Keratinocyte (primary cell): ENCODE measurements around the gene SKIDA1. TPM values are rescaled to one million over a fixed set of nuclear protein-coding genes. Genes with fewer than 3 reads are reported as not detected.

ENCODE experiments used
- DNase-seq: peaks from one replicate; pipeline ENCODE4 v3.0.0-alpha.2; 2011; ENCODE audit warnings: low read depth, missing footprints, low spot score
- FAIRE-seq: peaks from 2 replicates; lab custom pipeline; 2011; peaks lifted over from hg19 to GRCh38; lab: Jason Lieb, UNC
- H2AFZ ChIP-seq: 2 replicates; pipeline ENCODE4 v1.6.0; 2012; ENCODE audit warnings: low read length, control low read depth, inconsistent platforms; ENCODE audit not compliant: control insufficient read depth
- H3K27ac ChIP-seq: 2 replicates; pipeline ENCODE4 v1.5.1; 2011; ENCODE audit warnings: low read length; ENCODE audit not compliant: control insufficient read depth, insufficient read depth
- H3K27me3 ChIP-seq: 3 replicates; pipeline ENCODE4 v1.6.0; 2011; ENCODE audit warnings: low read length; ENCODE audit not compliant: control insufficient read depth, insufficient read depth; ENCODE audit errors: extremely low read depth
- H3K36me3 ChIP-seq, 2 experiments: 2 replicates in 1 of 2; 3 replicates in 1 of 2; pipeline ENCODE4 v1.5.1; 2011; ENCODE audit warnings: low read length in 2 of 2, mild to moderate bottlenecking in 1 of 2; ENCODE audit not compliant: control insufficient read depth in 2 of 2, insufficient read depth in 2 of 2; ENCODE audit errors: extremely low read depth in 1 of 2
- H3K4me1 ChIP-seq: 3 replicates; pipeline ENCODE4 v1.5.1; 2011; ENCODE audit warnings: low read length; ENCODE audit not compliant: control insufficient read depth, insufficient read depth; ENCODE audit errors: extremely low read depth
- H3K4me2 ChIP-seq: 3 replicates; pipeline ENCODE4 v1.6.0; 2011; ENCODE audit warnings: low read depth, low read length; ENCODE audit not compliant: control insufficient read depth, insufficient read depth; ENCODE audit errors: extremely low read depth
- H3K4me3 ChIP-seq, 3 experiments: fragments of 200-600 bp in 1 of 3; sonication (generic) in 1 of 3; 2 replicates in 2 of 3; 3 replicates in 1 of 3; pipeline ENCODE4 v1.5.1; 2011 to 2016; ENCODE audit warnings: low read length in 3 of 3, mild to moderate bottlenecking in 3 of 3, control low read depth in 2 of 3, inconsistent platforms in 1 of 3, low read depth in 1 of 3, mixed read lengths in 1 of 3, mixed run types in 1 of 3, moderate library complexity in 1 of 3; ENCODE audit not compliant: control insufficient read depth in 2 of 3, insufficient read depth in 2 of 3; ENCODE audit errors: extremely low read depth in 1 of 3
- H3K79me2 ChIP-seq: 2 replicates; pipeline ENCODE4 v1.6.0; 2012; ENCODE audit warnings: low read length; ENCODE audit not compliant: control insufficient read depth, insufficient read depth
- H3K9ac ChIP-seq: 3 replicates; pipeline ENCODE4 v1.6.0; 2011; ENCODE audit warnings: low read length; ENCODE audit not compliant: control insufficient read depth, insufficient read depth; ENCODE audit errors: extremely low read depth
- H3K9me1 ChIP-seq: 3 replicates; pipeline ENCODE4 v1.6.0; 2011; ENCODE audit warnings: low read length; ENCODE audit not compliant: control insufficient read depth, insufficient read depth; ENCODE audit errors: extremely low read depth
- H3K9me3 ChIP-seq: 2 replicates; pipeline ENCODE4 v1.5.1; 2012; ENCODE audit warnings: low read depth, low read length; ENCODE audit not compliant: control insufficient read depth
- H4K20me1 ChIP-seq: 3 replicates; pipeline ENCODE4 v1.6.0; 2011; ENCODE audit warnings: low read length; ENCODE audit not compliant: control insufficient read depth, insufficient read depth; ENCODE audit errors: extremely low read depth
- EZH2 ChIP-seq: IDR thresholded peaks from one replicate; pipeline ENCODE4 v1.6.1; 2012; ENCODE audit warnings: inconsistent platforms, mild to moderate bottlenecking, low read length, moderate library complexity
- dilution Hi-C: fragments of 300-500 bp; cut with MboI; formaldehyde crosslinking; loops from one replicate; pipeline ENCODE4 v1.7.0; 2020; ENCODE audit warnings: low sequenced_read_pairs; ENCODE audit not compliant: extremely low pct_ligation_motif_present
- polyA plus RNA-seq, 5 experiments: library from polyadenylated mRNA; depleted of rRNA in 3 of 5; stranded (reverse) in 3 of 5; stranded (forward) in 1 of 5; unstranded in 1 of 5; fragments of >200 nt; gene quantifications; 1 replicate in 1 of 5; 2 replicates in 3 of 5; 3 replicates in 1 of 5; pipeline versions ENCODE4 v1.2.1 to v1.2.3, GENCODE V29; 2011 to 2012; ENCODE audit warnings: missing spikeins in 2 of 5, low read depth in 1 of 5, low replicate concordance in 1 of 5
- TF ChIP-seq, protein P1 (sequence below), 3 experiments: IDR thresholded peaks in 1 of 3; conservative IDR thresholded peaks in 1 of 3; optimal IDR thresholded peaks in 1 of 3; 2 replicates in 2 of 3; 3 replicates in 1 of 3; pipeline versions ENCODE3 to v1.5.1; 2011; ENCODE audit warnings: low read length in 3 of 3, mild to moderate bottlenecking in 3 of 3, moderate library complexity in 2 of 3, control low read depth in 1 of 3, inconsistent platforms in 1 of 3; ENCODE audit not compliant: insufficient read depth in 2 of 3; ENCODE audit errors: extremely low read depth in 1 of 3

SKIDA1 gene
- polyA plus RNA-seq, 1 donor (not counting 4 experiments of a cell fraction or from before 2014, with no cell fraction given): 0.13 TPM

DNA sequence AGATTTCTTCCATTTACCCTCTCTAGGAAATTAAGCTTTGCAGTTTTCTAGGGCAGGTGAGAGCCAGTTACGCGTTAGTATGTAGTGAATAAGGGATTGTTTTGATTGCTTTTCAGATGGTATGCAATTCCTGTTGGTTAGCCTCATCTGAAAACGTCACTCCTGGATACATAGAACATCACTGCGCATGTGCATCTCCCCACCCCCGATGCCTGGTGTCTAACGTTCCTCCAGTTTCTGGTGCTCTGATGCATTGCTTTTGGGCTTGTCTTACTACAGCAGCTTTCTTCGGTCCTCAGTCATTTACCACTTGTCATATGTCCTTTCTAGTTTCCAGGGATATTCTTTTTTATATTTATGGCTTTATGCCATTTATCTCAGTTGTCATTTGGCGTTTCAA lies 31.0 kb upstream of the SKIDA1 start:
- H4K20me1 ChIP-seq: peaks cover 4% of the 10 kb centered on the region
- no peaks in the 10 kb centered on the region for H3K4me1 ChIP-seq
- H3K27me3 ChIP-seq: no peaks in the 10 kb centered on the region
- H3K27ac ChIP-seq: no peak overlapping the region
- DNase-seq: no peak
- no peak overlapping the region for H3K4me3 ChIP-seq
- H3K36me3 ChIP-seq: peaks cover 15 to 18% of the 10 kb centered on the region in 2 experiments
- no peaks in the 10 kb centered on the region for H3K9me1 ChIP-seq
- no peak overlapping the region for H3K4me2 ChIP-seq
- H2AFZ ChIP-seq: no peak overlapping the region
- FAIRE-seq: no peak
- dilution Hi-C loops: no loop called here
- no peak overlapping the region for H3K9ac ChIP-seq
- no peak for TF ChIP-seq EZH2
- peaks cover 69% of the 10 kb centered on the region for H3K79me2 ChIP-seq
- no peaks in the 10 kb centered on the region for H3K9me3 ChIP-seq

DNA sequence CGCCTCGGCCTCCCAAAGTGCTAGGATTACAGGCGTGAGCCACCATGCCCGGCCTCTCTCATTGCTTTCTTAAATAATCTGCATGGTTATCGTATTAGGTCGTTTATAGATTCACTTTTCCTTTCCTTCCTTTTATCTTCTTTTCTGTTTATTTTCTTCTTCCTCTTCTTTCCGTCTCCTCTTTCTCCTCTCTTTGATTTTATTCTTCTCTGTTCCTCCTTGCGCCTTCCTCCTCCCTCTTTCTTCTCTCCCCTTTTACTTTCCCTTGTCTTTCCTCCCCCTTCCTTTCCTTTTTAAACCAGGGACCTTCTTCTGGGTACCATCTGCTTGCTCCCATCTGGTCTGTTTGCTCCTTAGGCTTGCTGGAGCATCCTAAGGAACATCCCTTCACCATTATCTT lies 27.2 kb upstream of the SKIDA1 start:
- no peak overlapping the region for H3K4me2 ChIP-seq

More for the DNA sequence above, 27.2 kb upstream of the SKIDA1 start:
- H3K4me1 ChIP-seq: no peaks in the 10 kb centered on the region
- no peak overlapping the region for H2AFZ ChIP-seq
- H4K20me1 ChIP-seq: peaks cover 4% of the 10 kb centered on the region
- no peak for TF ChIP-seq EZH2
- TF ChIP-seq, protein P1, sequence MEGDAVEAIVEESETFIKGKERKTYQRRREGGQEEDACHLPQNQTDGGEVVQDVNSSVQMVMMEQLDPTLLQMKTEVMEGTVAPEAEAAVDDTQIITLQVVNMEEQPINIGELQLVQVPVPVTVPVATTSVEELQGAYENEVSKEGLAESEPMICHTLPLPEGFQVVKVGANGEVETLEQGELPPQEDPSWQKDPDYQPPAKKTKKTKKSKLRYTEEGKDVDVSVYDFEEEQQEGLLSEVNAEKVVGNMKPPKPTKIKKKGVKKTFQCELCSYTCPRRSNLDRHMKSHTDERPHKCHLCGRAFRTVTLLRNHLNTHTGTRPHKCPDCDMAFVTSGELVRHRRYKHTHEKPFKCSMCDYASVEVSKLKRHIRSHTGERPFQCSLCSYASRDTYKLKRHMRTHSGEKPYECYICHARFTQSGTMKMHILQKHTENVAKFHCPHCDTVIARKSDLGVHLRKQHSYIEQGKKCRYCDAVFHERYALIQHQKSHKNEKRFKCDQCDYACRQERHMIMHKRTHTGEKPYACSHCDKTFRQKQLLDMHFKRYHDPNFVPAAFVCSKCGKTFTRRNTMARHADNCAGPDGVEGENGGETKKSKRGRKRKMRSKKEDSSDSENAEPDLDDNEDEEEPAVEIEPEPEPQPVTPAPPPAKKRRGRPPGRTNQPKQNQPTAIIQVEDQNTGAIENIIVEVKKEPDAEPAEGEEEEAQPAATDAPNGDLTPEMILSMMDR (optimal IDR thresholded peaks at IDR 0.05 in 1 of 3, IDR thresholded peaks at IDR 0.05 in 1 of 3, conservative IDR thresholded peaks at IDR 0.05 in 1 of 3; ENCODE audit: extremely low read depth in 1 of 3, insufficient read depth in 2 of 3, low read length in 3 of 3): no peak
- no peak overlapping the region for H3K9ac ChIP-seq
- no peaks in the 10 kb centered on the region for H3K27me3 ChIP-seq
- H3K27ac ChIP-seq: no peak overlapping the region
- dilution Hi-C loops: no loop called here
- H3K79me2 ChIP-seq: peaks cover 50% of the 10 kb centered on the region
- H3K9me1 ChIP-seq: no peaks in the 10 kb centered on the region
- no peak for FAIRE-seq
- H3K9me3 ChIP-seq: no peaks in the 10 kb centered on the region
- no peak overlapping the region for H3K4me3 ChIP-seq
- DNase-seq: no peak
- H3K36me3 ChIP-seq: peaks cover 9 to 21% of the 10 kb centered on the region in 2 experiments
